DOHH2 (cell line): Measurements from ENCODE around the gene SIK3.

Source experiments
- H3F3A ChIP-seq: fragments of 200-600 bp; sonication (generic), shearing (Covaris generic); 2 replicates; pipeline ENCODE4 v1.6.0; 2016; ENCODE audit warnings: antibody characterized with exemption, mild to moderate bottlenecking; ENCODE audit not compliant: control insufficient read depth, insufficient read depth
- H3K27ac ChIP-seq: fragments of 200-600 bp; sonication (generic); 2 replicates; pipeline ENCODE4 v1.5.1; 2014; ENCODE audit warnings: low read depth, mild to moderate bottlenecking, low read length, moderate library complexity
- H3K27me3 ChIP-seq: fragments of 200-600 bp; sonication (generic); 2 replicates; pipeline ENCODE4 v1.6.1; 2014; ENCODE audit warnings: mild to moderate bottlenecking, low read length, mixed read lengths; ENCODE audit not compliant: control insufficient read depth
- H3K36me3 ChIP-seq: fragments of 200-600 bp; sonication (generic); 2 replicates; pipeline ENCODE4 v1.6.1; 2014; ENCODE audit warnings: mild to moderate bottlenecking, low read length, moderate library complexity, mixed read lengths; ENCODE audit not compliant: control insufficient read depth
- H3K4me1 ChIP-seq: fragments of 200-600 bp; sonication (generic); 2 replicates; pipeline ENCODE4 v1.6.1; 2014; ENCODE audit warnings: mild to moderate bottlenecking, low read length, mixed read lengths; ENCODE audit not compliant: control insufficient read depth
- H3K4me2 ChIP-seq: fragments of 200-600 bp; sonication (generic); 2 replicates; pipeline ENCODE4 v1.6.0; 2014; ENCODE audit warnings: mild to moderate bottlenecking, low read length, moderate library complexity
- H3K4me3 ChIP-seq: fragments of 200-600 bp; sonication (generic); 2 replicates; pipeline ENCODE4 v1.5.1; 2014; ENCODE audit warnings: mild to moderate bottlenecking, low read length, mixed read lengths
- H3K79me2 ChIP-seq: fragments of 200-600 bp; sonication (generic); 2 replicates; pipeline ENCODE4 v1.6.1; 2014; ENCODE audit warnings: mild to moderate bottlenecking, low read length, mixed read lengths; ENCODE audit not compliant: control insufficient read depth
- H3K9me2 ChIP-seq: fragments of 200-600 bp; sonication (generic); replicated peaks from 2 replicates; pipeline ENCODE4 v1.6.1; 2014; ENCODE audit warnings: mild to moderate bottlenecking, low read length, mixed read lengths; ENCODE audit not compliant: control insufficient read depth
- H3K9me3 ChIP-seq: fragments of 200-600 bp; sonication (generic); 2 replicates; pipeline ENCODE4 v1.6.1; 2014; ENCODE audit warnings: antibody characterized with exemption, low read length, mixed read lengths; ENCODE audit not compliant: control insufficient read depth, insufficient read depth
- H4K20me1 ChIP-seq: fragments of 200-600 bp; sonication (generic); 2 replicates; pipeline ENCODE4 v1.6.0; 2014; ENCODE audit warnings: low read depth, mild to moderate bottlenecking, antibody characterized with exemption, low read length, moderate library complexity; ENCODE audit not compliant: control insufficient read depth, insufficient read depth
- EZH2phosphoT487 ChIP-seq: fragments of 200-600 bp; sonication (generic); IDR thresholded peaks from 2 replicates; pipeline ENCODE4 v1.6.1; 2017; ENCODE audit warnings: borderline replicate concordance, mild to moderate bottlenecking, antibody characterized with exemption, low read length, moderate library complexity, mixed read lengths
- TF ChIP-seq, protein P1 (sequence below): fragments of 200-600 bp; sonication (generic); IDR thresholded peaks from one replicate; pipeline ENCODE4 v1.5.1; 2014; ENCODE audit warnings: antibody characterized with exemption, mild to moderate bottlenecking, low read depth, low read length; ENCODE audit not compliant: poor library complexity, severe bottlenecking

SIK3 gene

DNA sequence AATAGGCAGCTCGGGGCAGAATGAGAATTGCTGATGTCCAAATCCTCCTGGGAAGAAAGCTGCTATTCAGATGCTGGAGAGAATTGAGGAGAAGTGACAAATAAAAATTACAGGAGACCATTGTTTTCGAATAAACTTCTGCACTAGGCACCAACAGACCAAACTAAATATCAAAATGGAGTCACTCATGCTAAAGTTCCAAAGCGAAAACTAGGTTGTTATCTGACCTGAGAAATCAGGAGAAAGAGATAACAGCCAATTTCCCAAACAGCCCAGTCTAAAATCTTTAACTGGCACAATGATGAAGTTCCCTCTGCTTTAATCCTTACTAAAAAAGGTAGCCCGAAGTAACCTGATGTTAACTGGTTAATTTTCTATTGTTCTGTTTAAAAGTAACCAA lies 148.0 kb downstream of the SIK3 start:
- H3K27me3 ChIP-seq = no peaks in the 10 kb centered on the region
- peaks cover 25% of the 10 kb centered on the region for H3K4me1 ChIP-seq
- no peak overlapping the region for H3K4me2 ChIP-seq
- TF ChIP-seq EZH2phosphoT487 = no peak
- TF ChIP-seq, protein P1, sequence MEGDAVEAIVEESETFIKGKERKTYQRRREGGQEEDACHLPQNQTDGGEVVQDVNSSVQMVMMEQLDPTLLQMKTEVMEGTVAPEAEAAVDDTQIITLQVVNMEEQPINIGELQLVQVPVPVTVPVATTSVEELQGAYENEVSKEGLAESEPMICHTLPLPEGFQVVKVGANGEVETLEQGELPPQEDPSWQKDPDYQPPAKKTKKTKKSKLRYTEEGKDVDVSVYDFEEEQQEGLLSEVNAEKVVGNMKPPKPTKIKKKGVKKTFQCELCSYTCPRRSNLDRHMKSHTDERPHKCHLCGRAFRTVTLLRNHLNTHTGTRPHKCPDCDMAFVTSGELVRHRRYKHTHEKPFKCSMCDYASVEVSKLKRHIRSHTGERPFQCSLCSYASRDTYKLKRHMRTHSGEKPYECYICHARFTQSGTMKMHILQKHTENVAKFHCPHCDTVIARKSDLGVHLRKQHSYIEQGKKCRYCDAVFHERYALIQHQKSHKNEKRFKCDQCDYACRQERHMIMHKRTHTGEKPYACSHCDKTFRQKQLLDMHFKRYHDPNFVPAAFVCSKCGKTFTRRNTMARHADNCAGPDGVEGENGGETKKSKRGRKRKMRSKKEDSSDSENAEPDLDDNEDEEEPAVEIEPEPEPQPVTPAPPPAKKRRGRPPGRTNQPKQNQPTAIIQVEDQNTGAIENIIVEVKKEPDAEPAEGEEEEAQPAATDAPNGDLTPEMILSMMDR = no peak
- H3K36me3 ChIP-seq = peaks cover 32% of the 10 kb centered on the region
- no peaks in the 10 kb centered on the region for H3K79me2 ChIP-seq
- H3K27ac ChIP-seq = no peak overlapping the region
- H3K9me2 ChIP-seq = no peaks in the 10 kb centered on the region
- no peaks in the 10 kb centered on the region for H4K20me1 ChIP-seq
- H3K9me3 ChIP-seq = no peaks in the 10 kb centered on the region
- H3F3A ChIP-seq = no peaks in the 10 kb centered on the region
- H3K4me3 ChIP-seq = no peak overlapping the region

DNA sequence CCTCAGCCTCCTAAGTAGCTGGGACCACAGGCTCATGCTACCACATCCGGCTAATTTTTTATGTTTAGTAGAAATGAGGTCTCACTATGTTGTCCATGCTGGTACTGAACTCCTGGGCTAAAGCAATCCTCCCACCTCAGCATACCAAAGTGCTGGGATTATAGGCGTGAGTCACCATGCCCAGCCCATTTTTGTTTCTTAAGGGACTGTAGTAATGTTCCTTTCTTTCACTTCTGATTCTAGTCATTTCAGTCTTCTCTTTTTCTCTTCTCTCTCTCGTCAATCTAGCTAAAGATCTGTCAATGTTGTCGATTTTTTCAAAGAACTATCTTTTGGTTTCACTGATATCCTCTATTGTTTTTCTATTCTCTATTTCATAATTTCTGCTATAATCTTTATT lies 149.8 kb downstream of the SIK3 start:
- Histone ChIP-seq H3K4me1 (peaks cover 11% of the 10 kb centered on the region), H3K27me3 (no peaks in the 10 kb centered on the region), H3K79me2 (no peaks in the 10 kb centered on the region), H3K36me3 (peaks cover 20% of the 10 kb centered on the region), H3K9me3 (no peaks in the 10 kb centered on the region), H3K9me2 (no peaks in the 10 kb centered on the region), H3K4me2 (no peak overlapping the region), H3K4me3 (no peak overlapping the region), H4K20me1 (no peaks in the 10 kb centered on the region), H3F3A (no peaks in the 10 kb centered on the region), H3K27ac (no peak overlapping the region)
- TF ChIP-seq, protein P1 = no peak
- no peak for TF ChIP-seq EZH2phosphoT487

DNA sequence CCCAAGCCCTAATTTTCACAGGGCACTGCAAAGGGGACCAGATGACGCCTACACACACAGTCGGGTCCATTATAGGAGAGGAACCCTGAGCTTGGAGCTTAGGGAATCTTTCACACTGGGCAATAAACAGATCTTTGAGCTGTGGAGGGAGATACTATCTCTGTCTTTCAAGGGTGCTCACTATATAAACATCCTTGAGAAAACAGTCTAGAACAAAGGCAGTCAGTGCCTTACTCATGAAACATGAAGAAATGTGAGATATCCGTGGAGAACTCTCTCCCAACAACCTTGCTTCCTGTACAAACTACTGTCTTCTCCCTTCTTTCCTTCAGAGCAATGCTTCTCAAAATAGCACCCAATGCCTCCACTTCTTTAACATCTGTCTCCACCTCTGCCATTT lies 151.8 kb downstream of the SIK3 start:
- Histone ChIP-seq H3K27ac (no peak overlapping the region), H3F3A (no peaks in the 10 kb centered on the region), H4K20me1 (no peaks in the 10 kb centered on the region), H3K79me2 (no peaks in the 10 kb centered on the region), H3K4me1 (0 out of 2 replicates have a peak, but pooled peaks cover 9% of the 10 kb centered on the region), H3K36me3 (peaks cover 14% of the 10 kb centered on the region), H3K4me3 (no peak overlapping the region), H3K27me3 (no peaks in the 10 kb centered on the region), H3K9me2 (no peaks in the 10 kb centered on the region), H3K4me2 (no peak overlapping the region), H3K9me3 (no peaks in the 10 kb centered on the region)
- TF ChIP-seq, protein P1 = no peak

DNA sequence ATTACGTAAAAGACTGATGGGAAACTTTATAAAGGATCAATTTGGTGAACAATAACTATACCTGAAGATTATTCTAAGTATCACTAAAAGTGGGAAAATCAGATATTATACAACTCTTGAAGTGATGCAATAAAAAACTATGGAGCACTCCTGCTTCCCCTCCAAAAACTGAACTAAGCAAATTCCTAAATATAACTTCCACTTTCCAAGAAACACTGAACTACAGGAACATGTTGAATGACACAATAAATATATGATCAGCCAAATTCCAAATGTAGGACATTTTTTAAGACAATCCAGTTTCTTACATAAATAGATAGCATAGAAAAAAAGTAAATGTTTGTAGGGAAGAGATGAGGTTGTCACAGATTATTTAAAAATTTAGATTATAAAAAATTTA lies 158.7 kb downstream of the SIK3 start:
- Histone ChIP-seq H3K9me2 (no peaks in the 10 kb centered on the region), H3K4me3 (no peak overlapping the region), H3K4me2 (no peak overlapping the region), H3K27ac (no peak overlapping the region), H3K27me3 (no peaks in the 10 kb centered on the region), H3F3A (no peaks in the 10 kb centered on the region), H3K4me1 (no peaks in the 10 kb centered on the region), H3K36me3 (no peaks in the 10 kb centered on the region), H3K79me2 (no peaks in the 10 kb centered on the region), H4K20me1 (no peaks in the 10 kb centered on the region), H3K9me3 (no peaks in the 10 kb centered on the region)
- TF ChIP-seq, protein P1 = no peak
- TF ChIP-seq EZH2phosphoT487 = no peak
